ENCODE measurements around the gene STX8.
A peak's percentile ranks its signal among the peaks of the same experiment; 100 is the strongest.

STX8 gene

DNA sequence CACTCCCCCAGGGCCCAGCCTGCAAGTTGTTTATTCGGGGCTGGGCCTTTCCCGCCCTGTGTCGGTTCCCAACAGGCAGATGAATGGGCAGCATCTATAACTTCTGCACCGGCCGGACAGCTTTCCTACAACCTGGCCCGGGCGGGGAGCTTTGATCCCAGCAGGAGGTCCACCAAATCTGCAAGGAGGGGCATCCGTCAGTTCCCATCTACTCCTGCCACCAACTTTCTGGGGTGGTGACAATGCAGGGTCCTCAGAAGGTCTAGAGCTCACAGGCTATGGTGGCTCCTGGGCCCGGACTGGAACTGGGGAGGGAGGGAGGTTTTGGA lies 342.4 kb downstream of the STX8 start:
- H3K9ac ChIP-seq (ENCODE audit: low read depth, low read length, poor library complexity): no peak overlapping the region
- peaks cover 11 to 15% of the 10 kb centered on the region in 2 donors for H3K4me1 ChIP-seq (ENCODE audit: control insufficient read depth in 2 of 2, insufficient read depth in 1 of 2, low read depth in 1 of 2, low read length in 2 of 2)
- no peak overlapping the region for H3K4me3 ChIP-seq (ENCODE audit: low read length in 2 of 2)
- peak overlapping the region; percentile 25 for H3K18ac ChIP-seq (ENCODE audit: low read length)
- H2BK12ac ChIP-seq (ENCODE audit: low read length): peak overlapping the region; percentile 53
- peaks cover 3% of the 10 kb centered on the region in 2 donors for H3K9me3 ChIP-seq (replicated peaks in 1 of 2; ENCODE audit: control insufficient read depth in 2 of 2, insufficient read depth in 1 of 2, low read depth in 1 of 2, low read length in 2 of 2)
- no peaks in the 10 kb centered on the region for H3K36me3 ChIP-seq (replicated peaks in 1 of 2; ENCODE audit: control insufficient read depth in 2 of 2, insufficient read depth in 2 of 2, low read length in 2 of 2)
- no peak overlapping the region for H2BK15ac ChIP-seq (ENCODE audit: low read length)
- H2AK5ac ChIP-seq (ENCODE audit: low read depth, low read length): no peak overlapping the region
- no peak overlapping the region for H3K4me2 ChIP-seq (ENCODE audit: insufficient read depth, low read length, poor library complexity, severe bottlenecking)
- no peak overlapping the region for H4K8ac ChIP-seq (ENCODE audit: low read depth, low read length)
- no peak overlapping the region for H2AFZ ChIP-seq (ENCODE audit: low read length)
- H2BK120ac ChIP-seq (ENCODE audit: low read depth, low read length): no peak overlapping the region
- H4K91ac ChIP-seq (ENCODE audit: low read depth, low read length, poor library complexity): no peak overlapping the region
- WGBS, 2 donors (ENCODE audit: extremely low coverage in 2 of 2, insufficient read length in 2 of 2, insufficient replicate concordance in 1 of 2): no CpG with 5 or more reads among the region's 9 CpGs
- H3K79me1 ChIP-seq (ENCODE audit: low read depth, low read length): no peaks in the 10 kb centered on the region
- no peak overlapping the region for H3K4ac ChIP-seq (ENCODE audit: low read length)
- no peak overlapping the region for H3K27ac ChIP-seq (replicated peaks; ENCODE audit: low read length)
- peak overlapping the region; percentile 59 for H3K23ac ChIP-seq (ENCODE audit: low read depth, low read length, poor library complexity)
- no peak overlapping the region for H3K14ac ChIP-seq (ENCODE audit: low read length)
- DNase-seq (ENCODE audit: low spot score): no peak
- peaks cover 0 to 6% (median 0%) of the 10 kb centered on the region in 3 experiments for H3K27me3 ChIP-seq (ENCODE audit: control insufficient read depth in 3 of 3, insufficient read depth in 3 of 3, low read depth in 1 of 3, low read length in 3 of 3)
- no peak overlapping the region for H2BK5ac ChIP-seq (ENCODE audit: low read length)

DNA sequence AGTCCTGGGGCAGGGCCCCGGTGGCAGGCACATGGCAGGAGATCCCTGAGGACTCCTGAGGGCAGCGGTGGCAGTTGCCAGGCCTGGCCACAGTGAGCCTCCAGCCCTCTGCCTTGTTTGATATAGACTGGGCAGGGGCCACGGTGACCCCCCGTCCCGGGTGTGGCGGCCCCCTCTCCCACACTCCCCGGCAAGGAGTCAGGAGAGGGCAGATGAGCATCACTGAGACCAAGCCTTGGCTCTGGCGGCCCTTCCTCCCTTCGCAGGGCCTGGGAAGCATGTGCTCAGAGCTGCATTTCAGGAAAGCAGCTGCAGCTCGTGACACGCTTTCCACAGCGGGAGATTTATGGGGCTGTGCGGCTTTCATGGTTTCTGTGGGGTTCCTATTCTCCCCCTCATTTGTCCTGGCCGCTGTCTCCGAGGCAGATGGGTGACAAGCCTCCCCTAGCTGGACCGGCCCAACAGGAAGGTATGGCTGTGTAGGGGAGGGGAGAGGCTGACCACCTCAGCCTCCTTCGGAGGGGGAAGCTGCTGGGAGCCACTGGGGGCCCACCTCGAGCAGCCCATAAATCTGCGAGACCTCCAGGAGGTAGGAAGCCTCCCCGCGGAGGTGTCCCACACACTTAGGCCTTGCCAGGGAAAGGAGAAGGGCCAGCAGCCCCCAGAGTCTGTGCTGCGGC lies 342.9 kb downstream of the STX8 start:
- Histone ChIP-seq H3K27me3 (ENCODE audit: control insufficient read depth in 3 of 3, insufficient read depth in 3 of 3, low read depth in 1 of 3, low read length in 3 of 3) (peaks cover 0 to 4% (median 0%) of the 10 kb centered on the region in 3 experiments), H3K9me3 (replicated peaks in 1 of 2; ENCODE audit: control insufficient read depth in 2 of 2, insufficient read depth in 1 of 2, low read depth in 1 of 2, low read length in 2 of 2) (peaks cover 3% of the 10 kb centered on the region in 2 donors), H2BK12ac (ENCODE audit: low read length) (peak overlapping the region; percentile 53), H2BK5ac (ENCODE audit: low read length) (peak overlapping the region; percentile 59), H2BK120ac (ENCODE audit: low read depth, low read length) (peak overlapping the region; percentile 68), H3K14ac (ENCODE audit: low read length) (peak overlapping the region; percentile 63), H3K36me3 (replicated peaks in 1 of 2; ENCODE audit: control insufficient read depth in 2 of 2, insufficient read depth in 2 of 2, low read length in 2 of 2) (no peaks in the 10 kb centered on the region), H3K18ac (ENCODE audit: low read length) (peak overlapping the region; percentile 61), H3K9ac (ENCODE audit: low read depth, low read length, poor library complexity) (no peak overlapping the region), H3K23ac (ENCODE audit: low read depth, low read length, poor library complexity) (no peak overlapping the region), H2AFZ (ENCODE audit: low read length) (no peak overlapping the region), H3K79me1 (ENCODE audit: low read depth, low read length) (no peaks in the 10 kb centered on the region), H4K91ac (ENCODE audit: low read depth, low read length, poor library complexity) (no peak overlapping the region), H3K27ac (replicated peaks; ENCODE audit: low read length) (no peak overlapping the region), H2BK15ac (ENCODE audit: low read length) (peak overlapping the region; percentile 39), H3K4ac (ENCODE audit: low read length) (no peak overlapping the region), H2AK5ac (ENCODE audit: low read depth, low read length) (peak overlapping the region; percentile 85), H3K4me3 (ENCODE audit: low read length in 2 of 2) (no peak overlapping the region), H3K4me2 (ENCODE audit: insufficient read depth, low read length, poor library complexity, severe bottlenecking) (no peak overlapping the region), H3K4me1 (ENCODE audit: control insufficient read depth in 2 of 2, insufficient read depth in 1 of 2, low read depth in 1 of 2, low read length in 2 of 2) (peaks cover 6 to 10% of the 10 kb centered on the region in 2 donors), H4K8ac (ENCODE audit: low read depth, low read length) (peak overlapping the region; percentile 57)
- no CpG with 5 or more reads among the region's 22 CpGs for WGBS, 2 donors (ENCODE audit: extremely low coverage in 2 of 2, insufficient read length in 2 of 2, insufficient replicate concordance in 1 of 2)
- DNase-seq (ENCODE audit: low spot score): no peak

DNA sequence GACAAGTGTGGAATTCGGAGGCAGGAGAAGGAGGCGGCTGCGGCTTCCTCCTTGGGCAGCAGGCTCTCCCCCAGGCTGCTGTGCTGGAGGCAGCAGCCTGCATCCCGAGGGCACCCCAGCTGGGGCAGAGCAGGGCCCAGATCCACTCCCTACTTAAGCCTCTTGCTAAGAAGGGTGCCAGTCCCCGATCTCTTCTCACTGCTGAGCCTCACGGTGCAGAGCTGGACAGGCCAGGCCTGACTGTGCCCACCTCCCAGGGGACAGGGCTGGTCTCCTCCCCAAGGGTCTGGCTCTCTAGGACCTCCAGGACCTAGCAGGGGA lies 343.5 kb downstream of the STX8 start:
- Histone ChIP-seq H3K4me3 (ENCODE audit: low read length in 2 of 2) (no peak overlapping the region), H2BK15ac (ENCODE audit: low read length) (peak overlapping the region; percentile 39), H2BK5ac (ENCODE audit: low read length) (peak overlapping the region; percentile 59), H3K27me3 (ENCODE audit: control insufficient read depth in 3 of 3, insufficient read depth in 3 of 3, low read depth in 1 of 3, low read length in 3 of 3) (peaks cover 0 to 11% (median 0%) of the 10 kb centered on the region in 3 experiments), H3K4me2 (ENCODE audit: insufficient read depth, low read length, poor library complexity, severe bottlenecking) (no peak overlapping the region), H3K23ac (ENCODE audit: low read depth, low read length, poor library complexity) (peak overlapping the region; percentile 37), H3K79me1 (ENCODE audit: low read depth, low read length) (peaks cover 3% of the 10 kb centered on the region), H4K8ac (ENCODE audit: low read depth, low read length) (no peak overlapping the region), H3K4me1 (ENCODE audit: control insufficient read depth in 2 of 2, insufficient read depth in 1 of 2, low read depth in 1 of 2, low read length in 2 of 2) (peaks cover 2 to 6% of the 10 kb centered on the region in 2 donors), H3K27ac (replicated peaks; ENCODE audit: low read length) (no peak overlapping the region), H3K9me3 (replicated peaks in 1 of 2; ENCODE audit: control insufficient read depth in 2 of 2, insufficient read depth in 1 of 2, low read depth in 1 of 2, low read length in 2 of 2) (peaks cover 2 to 7% of the 10 kb centered on the region in 2 donors), H3K14ac (ENCODE audit: low read length) (peak overlapping the region; percentile 63), H3K9ac (ENCODE audit: low read depth, low read length, poor library complexity) (no peak overlapping the region), H2BK120ac (ENCODE audit: low read depth, low read length) (peak overlapping the region; percentile 7), H2BK12ac (ENCODE audit: low read length) (peak overlapping the region; percentile 30), H2AFZ (ENCODE audit: low read length) (no peak overlapping the region), H2AK5ac (ENCODE audit: low read depth, low read length) (peak overlapping the region; percentile 40), H3K36me3 (replicated peaks in 1 of 2; ENCODE audit: control insufficient read depth in 2 of 2, insufficient read depth in 2 of 2, low read length in 2 of 2) (peaks cover 0 to under 1% of the 10 kb centered on the region in 2 donors), H3K18ac (ENCODE audit: low read length) (peak overlapping the region; percentile 72), H3K4ac (ENCODE audit: low read length) (no peak overlapping the region), H4K91ac (ENCODE audit: low read depth, low read length, poor library complexity) (no peak overlapping the region)
- no peak for DNase-seq (ENCODE audit: low spot score)
- WGBS, 2 donors (ENCODE audit: extremely low coverage in 2 of 2, insufficient read length in 2 of 2, insufficient replicate concordance in 1 of 2): no CpG with 5 or more reads among the region's 6 CpGs

DNA sequence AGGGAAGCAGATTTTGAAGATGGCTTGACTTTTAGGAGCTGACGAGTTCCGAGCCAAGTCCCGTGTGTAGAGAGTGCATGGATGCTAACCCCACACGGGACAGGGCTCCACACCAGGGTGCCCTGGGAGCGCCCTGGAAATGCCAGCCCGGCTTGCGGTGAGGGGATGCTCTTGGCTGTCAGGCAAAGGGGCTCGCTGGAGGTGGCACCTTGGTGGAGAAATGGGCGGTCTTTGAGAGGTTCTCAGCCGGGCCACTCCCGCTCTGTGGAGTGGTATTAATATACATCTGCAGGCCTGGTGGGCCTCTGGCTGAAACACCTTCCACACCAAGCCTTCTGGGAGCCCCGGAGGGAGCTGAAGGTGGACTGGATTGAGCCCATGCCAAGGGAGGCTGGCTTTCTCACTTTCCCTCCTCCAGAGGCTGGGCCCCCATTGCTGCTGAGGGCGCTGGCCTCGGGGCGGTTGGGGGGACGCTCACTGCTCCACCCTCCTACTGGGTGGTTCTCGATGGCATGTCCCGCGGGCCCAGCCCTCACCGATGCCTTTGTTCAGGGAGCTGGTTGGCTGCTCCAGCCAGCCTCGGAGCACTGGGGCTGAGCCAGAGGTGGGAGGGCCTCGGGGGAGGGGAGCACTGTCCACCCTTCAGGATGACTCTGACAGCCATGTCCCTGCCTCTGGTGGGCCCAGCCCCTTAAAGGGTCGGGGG lies 344.0 kb downstream of the STX8 start:
- no CpG with 5 or more reads among the region's 23 CpGs for WGBS, 2 donors (ENCODE audit: extremely low coverage in 2 of 2, insufficient read length in 2 of 2, insufficient replicate concordance in 1 of 2)
- Histone ChIP-seq H2BK12ac (ENCODE audit: low read length) (peak overlapping the region; percentile 79), H3K27ac (replicated peaks; ENCODE audit: low read length) (no peak overlapping the region), H2BK5ac (ENCODE audit: low read length) (peak overlapping the region; percentile 46), H3K36me3 (replicated peaks in 1 of 2; ENCODE audit: control insufficient read depth in 2 of 2, insufficient read depth in 2 of 2, low read length in 2 of 2) (peaks cover 0 to 2% of the 10 kb centered on the region in 2 donors), H3K18ac (ENCODE audit: low read length) (peak overlapping the region; percentile 72), H3K27me3 (ENCODE audit: control insufficient read depth in 3 of 3, insufficient read depth in 3 of 3, low read depth in 1 of 3, low read length in 3 of 3) (peaks cover 0 to 13% (median 0%) of the 10 kb centered on the region in 3 experiments), H2BK120ac (ENCODE audit: low read depth, low read length) (peak overlapping the region; percentile 7), H2BK15ac (ENCODE audit: low read length) (no peak overlapping the region), H3K4me3 (ENCODE audit: low read length in 2 of 2) (no peak overlapping the region), H3K4ac (ENCODE audit: low read length) (no peak overlapping the region), H2AFZ (ENCODE audit: low read length) (no peak overlapping the region), H4K91ac (ENCODE audit: low read depth, low read length, poor library complexity) (no peak overlapping the region), H3K23ac (ENCODE audit: low read depth, low read length, poor library complexity) (peak overlapping the region; percentile 37), H3K14ac (ENCODE audit: low read length) (peak overlapping the region; percentile 77), H3K9ac (ENCODE audit: low read depth, low read length, poor library complexity) (no peak overlapping the region), H3K4me1 (ENCODE audit: control insufficient read depth in 2 of 2, insufficient read depth in 1 of 2, low read depth in 1 of 2, low read length in 2 of 2) (peaks cover 3 to 6% of the 10 kb centered on the region in 2 donors), H4K8ac (ENCODE audit: low read depth, low read length) (no peak overlapping the region), H3K79me1 (ENCODE audit: low read depth, low read length) (peaks cover 3% of the 10 kb centered on the region), H3K9me3 (replicated peaks in 1 of 2; ENCODE audit: control insufficient read depth in 2 of 2, insufficient read depth in 1 of 2, low read depth in 1 of 2, low read length in 2 of 2) (peaks cover 0 to 9% of the 10 kb centered on the region in 2 donors), H2AK5ac (ENCODE audit: low read depth, low read length) (peak overlapping the region; percentile 40), H3K4me2 (ENCODE audit: insufficient read depth, low read length, poor library complexity, severe bottlenecking) (no peak overlapping the region)
- no peak for DNase-seq (ENCODE audit: low spot score)
